Measurements from ENCODE around the gene STK39.

Gene STK39

GRCh38 chr2:167965907-167966761, 281.3 kb downstream of the STK39 start:
- H3K27ac ChIP-seq (ENCODE audit: insufficient read depth, low read depth, low read length, poor library complexity, severe bottlenecking): no peak overlapping the region
- WGBS, 2 experiments: 96% methylated on average over 5 of the region's 5 CpGs
- no peaks in the 10 kb centered on the region for H3K9me3 ChIP-seq (ENCODE audit: control insufficient read depth, low read length)
- H3K36me3 ChIP-seq (ENCODE audit: control insufficient read depth, insufficient read depth, low read length): no peaks in the 10 kb centered on the region
- peaks cover 15% of the 10 kb centered on the region for H3K4me1 ChIP-seq (ENCODE audit: control insufficient read depth, insufficient read depth, low read length)
- H3K27me3 ChIP-seq (ENCODE audit: control insufficient read depth, insufficient read depth, low read length, poor library complexity, severe bottlenecking): no peaks in the 10 kb centered on the region
- H3K4me3 ChIP-seq (ENCODE audit: insufficient read depth, low read depth, low read length): no peak overlapping the region

- WGBS, 2 experiments: 93 to 98% methylated on average over 3 to 5 of the region's 5 CpGs
- H3K27ac ChIP-seq (ENCODE audit: insufficient read depth, low read depth, low read length, poor library complexity, severe bottlenecking): no peak overlapping the region
- H3K4me3 ChIP-seq (ENCODE audit: insufficient read depth, low read depth, low read length): no peak overlapping the region
- H3K27me3 ChIP-seq (ENCODE audit: control insufficient read depth, insufficient read depth, low read length, poor library complexity, severe bottlenecking): no peaks in the 10 kb centered on the region
- peaks cover 22% of the 10 kb centered on the region for H3K4me1 ChIP-seq (ENCODE audit: control insufficient read depth, insufficient read depth, low read length)
- no peaks in the 10 kb centered on the region for H3K9me3 ChIP-seq (ENCODE audit: control insufficient read depth, low read length)
- no peaks in the 10 kb centered on the region for H3K36me3 ChIP-seq (ENCODE audit: control insufficient read depth, insufficient read depth, low read length)
Measured at GRCh38 chr2:167964650-167965413, 282.6 kb downstream of the STK39 start.

- no peaks in the 10 kb centered on the region for H3K27me3 ChIP-seq (ENCODE audit: control insufficient read depth, insufficient read depth, low read length, poor library complexity, severe bottlenecking)
- peaks cover 22% of the 10 kb centered on the region for H3K4me1 ChIP-seq (ENCODE audit: control insufficient read depth, insufficient read depth, low read length)
- H3K27ac ChIP-seq (ENCODE audit: insufficient read depth, low read depth, low read length, poor library complexity, severe bottlenecking): no peak overlapping the region
- no peaks in the 10 kb centered on the region for H3K36me3 ChIP-seq (ENCODE audit: control insufficient read depth, insufficient read depth, low read length)
- WGBS, 2 experiments: 94 to 97% methylated on average over 8 of the region's 9 CpGs
- no peaks in the 10 kb centered on the region for H3K9me3 ChIP-seq (ENCODE audit: control insufficient read depth, low read length)
- no peak overlapping the region for H3K4me3 ChIP-seq (ENCODE audit: insufficient read depth, low read depth, low read length)
Measured at GRCh38 chr2:167963899-167964649, 283.3 kb downstream of the STK39 start.

- no peaks in the 10 kb centered on the region for H3K27me3 ChIP-seq (ENCODE audit: control insufficient read depth, insufficient read depth, low read length, poor library complexity, severe bottlenecking)
- peaks cover 22% of the 10 kb centered on the region for H3K4me1 ChIP-seq (ENCODE audit: control insufficient read depth, insufficient read depth, low read length)
- H3K4me3 ChIP-seq (ENCODE audit: insufficient read depth, low read depth, low read length): no peak overlapping the region
- peak overlapping the region; percentile 4 for H3K27ac ChIP-seq (ENCODE audit: insufficient read depth, low read depth, low read length, poor library complexity, severe bottlenecking)
- no peaks in the 10 kb centered on the region for H3K9me3 ChIP-seq (ENCODE audit: control insufficient read depth, low read length)
- H3K36me3 ChIP-seq (ENCODE audit: control insufficient read depth, insufficient read depth, low read length): no peaks in the 10 kb centered on the region
- 83% methylated on average over 10 of the region's 10 CpGs for WGBS, 2 experiments
Measured at GRCh38 chr2:167962436-167963226, 284.8 kb downstream of the STK39 start.

GRCh38 chr2:167961536-167962048, 285.8 kb downstream of the STK39 start:
- no peak overlapping the region for H3K4me3 ChIP-seq (ENCODE audit: insufficient read depth, low read depth, low read length)
- peaks cover 22% of the 10 kb centered on the region for H3K4me1 ChIP-seq (ENCODE audit: control insufficient read depth, insufficient read depth, low read length)
- H3K9me3 ChIP-seq (ENCODE audit: control insufficient read depth, low read length): no peaks in the 10 kb centered on the region
- H3K27me3 ChIP-seq (ENCODE audit: control insufficient read depth, insufficient read depth, low read length, poor library complexity, severe bottlenecking): no peaks in the 10 kb centered on the region
- 83 to 91% methylated on average over 3 of the region's 3 CpGs for WGBS, 2 experiments
- no peaks in the 10 kb centered on the region for H3K36me3 ChIP-seq (ENCODE audit: control insufficient read depth, insufficient read depth, low read length)
- peak overlapping the region; percentile 64 for H3K27ac ChIP-seq (ENCODE audit: insufficient read depth, low read depth, low read length, poor library complexity, severe bottlenecking)

GRCh38 chr2:167960089-167960747, 287.2 kb downstream of the STK39 start:
- Histone ChIP-seq H3K27me3 (ENCODE audit: control insufficient read depth, insufficient read depth, low read length, poor library complexity, severe bottlenecking) (no peaks in the 10 kb centered on the region), H3K36me3 (ENCODE audit: control insufficient read depth, insufficient read depth, low read length) (no peaks in the 10 kb centered on the region), H3K4me3 (ENCODE audit: insufficient read depth, low read depth, low read length) (no peak overlapping the region), H3K4me1 (ENCODE audit: control insufficient read depth, insufficient read depth, low read length) (peaks cover 27% of the 10 kb centered on the region), H3K27ac (ENCODE audit: insufficient read depth, low read depth, low read length, poor library complexity, severe bottlenecking) (no peak overlapping the region), H3K9me3 (ENCODE audit: control insufficient read depth, low read length) (no peaks in the 10 kb centered on the region)
- WGBS, 2 experiments: 87 to 90% methylated on average over 9 of the region's 9 CpGs

GRCh38 chr2:167957662-167958061, 289.7 kb downstream of the STK39 start:
- Histone ChIP-seq H3K4me1 (ENCODE audit: control insufficient read depth, insufficient read depth, low read length) (peaks cover 26% of the 10 kb centered on the region), H3K9me3 (ENCODE audit: control insufficient read depth, low read length) (no peaks in the 10 kb centered on the region), H3K4me3 (ENCODE audit: insufficient read depth, low read depth, low read length) (no peak overlapping the region), H3K27ac (ENCODE audit: insufficient read depth, low read depth, low read length, poor library complexity, severe bottlenecking) (no peak overlapping the region), H3K27me3 (ENCODE audit: control insufficient read depth, insufficient read depth, low read length, poor library complexity, severe bottlenecking) (no peaks in the 10 kb centered on the region), H3K36me3 (ENCODE audit: control insufficient read depth, insufficient read depth, low read length) (no peaks in the 10 kb centered on the region)
- WGBS, 2 experiments: 95 to 100% methylated on average over 2 of the region's 2 CpGs

GRCh38 chr2:167955264-167955906, 292.0 kb downstream of the STK39 start:
- no peaks in the 10 kb centered on the region for H3K36me3 ChIP-seq (ENCODE audit: control insufficient read depth, insufficient read depth, low read length)
- H3K4me3 ChIP-seq (ENCODE audit: insufficient read depth, low read depth, low read length): no peak overlapping the region
- no peaks in the 10 kb centered on the region for H3K27me3 ChIP-seq (ENCODE audit: control insufficient read depth, insufficient read depth, low read length, poor library complexity, severe bottlenecking)
- H3K9me3 ChIP-seq (ENCODE audit: control insufficient read depth, low read length): no peaks in the 10 kb centered on the region
- no peak overlapping the region for H3K27ac ChIP-seq (ENCODE audit: insufficient read depth, low read depth, low read length, poor library complexity, severe bottlenecking)
- 86 to 91% methylated on average over 6 of the region's 6 CpGs for WGBS, 2 experiments
- peaks cover 6% of the 10 kb centered on the region for H3K4me1 ChIP-seq (ENCODE audit: control insufficient read depth, insufficient read depth, low read length)

GRCh38 chr2:167954495-167954894, 292.9 kb downstream of the STK39 start:
- no peaks in the 10 kb centered on the region for H3K36me3 ChIP-seq (ENCODE audit: control insufficient read depth, insufficient read depth, low read length)
- H3K27me3 ChIP-seq (ENCODE audit: control insufficient read depth, insufficient read depth, low read length, poor library complexity, severe bottlenecking): no peaks in the 10 kb centered on the region
- no peak overlapping the region for H3K4me3 ChIP-seq (ENCODE audit: insufficient read depth, low read depth, low read length)
- WGBS, 2 experiments: no CpG with 5 or more reads among the region's 2 CpGs
- H3K9me3 ChIP-seq (ENCODE audit: control insufficient read depth, low read length): no peaks in the 10 kb centered on the region
- no peak overlapping the region for H3K27ac ChIP-seq (ENCODE audit: insufficient read depth, low read depth, low read length, poor library complexity, severe bottlenecking)
- peaks cover 6% of the 10 kb centered on the region for H3K4me1 ChIP-seq (ENCODE audit: control insufficient read depth, insufficient read depth, low read length)

Measured in ectodermal cell (in vitro differentiated cells).